GM12891 (cell line): Measurements from ENCODE around the gene CEP152.

Source experiments
- PAX5 ChIP-seq: IDR thresholded peaks from 2 replicates; pipeline ENCODE4 v1.6.1; 2011; ENCODE audit warnings: low read length, moderate library complexity, mild to moderate bottlenecking; ENCODE audit not compliant: insufficient read depth, severe bottlenecking
- POLR2A ChIP-seq: IDR thresholded peaks from 2 replicates; pipeline ENCODE4 v1.6.1; 2011; ENCODE audit warnings: low read depth, low read length, control low read depth
- POLR2AphosphoS5 ChIP-seq: IDR thresholded peaks from 2 replicates; pipeline ENCODE4 v1.6.1; 2011; ENCODE audit warnings: low read depth, low read length, control low read depth
- POU2F2 ChIP-seq: IDR thresholded peaks from 2 replicates; pipeline ENCODE4 v1.6.1; 2011; ENCODE audit warnings: low read depth, mild to moderate bottlenecking, control low read depth, low read length, moderate library complexity
- SPI1 ChIP-seq: IDR thresholded peaks from 2 replicates; pipeline ENCODE4 v1.6.1; 2011; ENCODE audit warnings: low read depth, low read length, control low read depth
- TAF1 ChIP-seq: IDR thresholded peaks from 2 replicates; pipeline ENCODE4 v1.6.1; 2011; ENCODE audit warnings: low read depth, low read length, control low read depth

DNA sequence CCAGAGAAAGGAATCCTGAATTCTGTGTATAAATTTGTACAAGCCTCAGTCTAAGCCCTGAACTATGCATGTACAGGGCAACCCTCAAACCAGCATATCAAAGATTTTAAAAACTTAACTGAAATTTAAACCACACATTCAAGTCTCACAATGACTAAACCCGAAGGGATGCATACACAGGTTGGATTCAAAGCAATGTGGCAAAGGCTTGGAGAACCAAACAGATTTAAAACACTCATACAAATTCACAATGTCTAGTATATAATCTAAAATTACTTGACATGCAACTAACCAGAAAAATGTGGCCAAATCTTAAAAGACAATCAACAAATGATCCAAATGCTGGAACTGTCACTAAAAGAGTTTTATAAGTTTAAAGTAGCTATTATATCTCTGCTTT is 36.4 kb downstream of the CEP152 start:
- TF ChIP-seq POLR2A (no peak), SPI1 (no peak), POLR2AphosphoS5 (no peak), POU2F2 (no peak), TAF1 (no peak), PAX5 (no peak)
